Gastroesophageal sphincter (tissue), 2 donors: ENCODE data around the gene DCP1B.

Experiments used
- EP300 ChIP-seq: sonication (generic); formaldehyde crosslinking; IDR thresholded peaks from one replicate; pipeline ENCODE4 v1.6.1; 2017; ENCODE audit warnings: antibody characterized with exemption, mild to moderate bottlenecking
- POLR2A ChIP-seq, 2 donors: fragments of 450-650 bp; IDR thresholded peaks; one replicate each; pipeline ENCODE4 v1.6.1; 2017; ENCODE audit warnings: antibody characterized with exemption in 2 of 2, mild to moderate bottlenecking in 2 of 2, moderate library complexity in 1 of 2
- POLR2AphosphoS5 ChIP-seq: sonication (generic); formaldehyde crosslinking; IDR thresholded peaks from one replicate; pipeline ENCODE4 v1.6.1; 2017; ENCODE audit warnings: antibody characterized with exemption

DNA sequence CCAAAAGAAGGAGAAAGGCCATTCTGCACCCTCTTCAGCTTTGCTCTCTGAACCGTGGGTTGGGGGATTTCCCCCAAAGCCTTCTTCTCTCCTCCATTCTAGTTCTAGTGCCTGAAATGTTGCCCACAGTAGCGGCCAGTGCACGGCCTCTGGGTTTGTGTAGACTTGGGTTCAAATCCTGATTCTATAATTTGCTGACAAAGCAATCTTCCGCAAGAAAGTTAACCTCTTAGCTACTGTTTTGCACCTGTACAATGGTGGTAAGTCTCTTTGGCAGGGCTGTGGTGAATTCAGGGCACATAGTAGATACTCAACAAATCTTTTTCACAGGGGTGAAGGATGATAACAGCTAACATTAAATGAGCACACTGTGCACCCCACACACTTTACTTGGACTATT is 42.7 kb upstream of the DCP1B start:
- TF ChIP-seq EP300 (no peak), POLR2A (IDR thresholded peaks at IDR 0.05) (no peak), POLR2AphosphoS5 (no peak)
